ENCODE measurements around the gene WDR83.
"Not testable (repeated sequence)": the region's sequence is repeated elsewhere in the genome, so short reads cannot be mapped to it uniquely, and the experiment has no call there.

The WDR83 gene, protein sequence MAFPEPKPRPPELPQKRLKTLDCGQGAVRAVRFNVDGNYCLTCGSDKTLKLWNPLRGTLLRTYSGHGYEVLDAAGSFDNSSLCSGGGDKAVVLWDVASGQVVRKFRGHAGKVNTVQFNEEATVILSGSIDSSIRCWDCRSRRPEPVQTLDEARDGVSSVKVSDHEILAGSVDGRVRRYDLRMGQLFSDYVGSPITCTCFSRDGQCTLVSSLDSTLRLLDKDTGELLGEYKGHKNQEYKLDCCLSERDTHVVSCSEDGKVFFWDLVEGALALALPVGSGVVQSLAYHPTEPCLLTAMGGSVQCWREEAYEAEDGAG

GRCh38 chr19:12666265-12667048, at the start of gene WDR83, which contains the start of gene MAN2B1:
TSS of gene WDR83 (plus strand) at chr19:12666807. CDS start at chr19:12669791, 2,984 bp downstream.
TSS of gene MAN2B1 (minus strand) at chr19:12666742. CDS start at chr19:12666701, 41 bp downstream.
- peak; percentile 55 to 80 (median 69) for DNase-seq (ENCODE audit: low read depth in 2 of 3, low spot score in 1 of 3)

- no peak for DNase-seq (ENCODE audit: low read depth in 2 of 3, low spot score in 1 of 3)
These were observed 49.0 kb upstream of the WDR83 start for GRCh38 chr19:12617646-12618045.

DNA sequence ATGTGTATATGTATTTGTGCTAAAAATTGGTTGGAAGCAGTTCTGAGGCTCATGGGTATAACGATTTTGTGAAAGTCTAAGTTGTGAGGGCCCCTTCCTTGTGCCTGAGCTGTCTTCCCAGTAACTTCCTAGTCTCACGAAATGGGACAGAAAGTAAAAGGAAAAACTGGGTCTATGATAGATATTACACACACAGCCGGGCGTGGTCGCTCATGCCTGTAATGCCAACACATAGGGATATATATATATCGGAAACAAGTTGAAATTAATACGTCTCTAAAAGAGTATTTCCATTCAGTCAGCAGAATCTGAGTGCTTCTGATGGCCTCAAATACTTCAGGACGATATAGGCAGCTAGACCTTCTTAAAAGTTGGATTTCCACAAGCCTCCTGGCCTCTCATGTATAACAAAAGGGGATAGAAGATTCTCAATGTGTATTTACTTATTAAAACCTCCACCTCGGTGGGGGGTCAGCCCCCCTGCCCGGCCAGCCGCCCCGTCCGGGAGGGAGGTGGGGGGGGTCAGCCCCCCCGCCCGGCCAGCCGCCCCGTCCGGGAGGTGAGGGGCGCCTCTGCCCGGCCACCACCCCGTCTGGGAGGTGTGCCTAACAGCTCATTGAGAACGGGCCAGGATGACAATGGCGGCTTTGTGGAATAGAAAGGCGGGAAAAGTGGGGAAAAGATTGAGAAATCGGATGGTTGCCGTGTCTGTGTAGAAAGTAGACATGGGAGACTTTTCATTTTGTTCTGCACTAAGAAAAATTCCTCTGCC, 45.2 kb upstream of the WDR83 start:
- not testable (repeated sequence) for DNase-seq (ENCODE audit: low read depth in 2 of 3, low spot score in 1 of 3)

DNA sequence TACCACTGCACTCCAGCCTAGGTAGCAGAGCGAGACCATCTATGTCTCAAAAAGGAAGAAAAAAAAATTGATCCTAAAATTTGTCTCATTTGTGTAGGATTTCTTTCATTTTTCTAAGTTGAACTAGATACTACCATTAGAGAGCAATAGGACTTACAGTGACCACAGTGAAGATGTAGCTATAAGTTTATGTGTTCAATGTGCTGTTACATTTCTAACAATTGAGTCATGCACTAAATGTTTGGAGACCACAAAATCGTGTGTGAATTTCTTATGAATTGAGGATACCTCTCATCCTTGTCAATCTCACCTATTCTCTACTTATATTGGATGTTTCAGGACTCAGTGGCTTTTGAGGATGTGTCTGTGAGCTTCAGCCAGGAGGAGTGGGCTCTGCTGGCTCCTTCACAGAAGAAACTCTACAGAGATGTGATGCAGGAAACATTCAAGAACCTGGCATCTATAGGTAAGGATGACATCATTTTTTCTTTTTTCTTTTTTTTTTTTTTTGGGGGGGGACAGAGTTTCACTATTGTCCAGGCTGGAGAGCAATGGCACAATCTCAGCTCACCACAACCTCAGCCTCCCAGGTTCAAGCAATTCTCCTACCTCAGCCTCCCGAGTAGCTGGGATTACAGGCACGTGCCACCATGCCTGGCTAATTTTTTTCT, 43.1 kb upstream of the WDR83 start:
- DNase-seq (ENCODE audit: low read depth in 2 of 3, low spot score in 1 of 3) = no peak

DNA sequence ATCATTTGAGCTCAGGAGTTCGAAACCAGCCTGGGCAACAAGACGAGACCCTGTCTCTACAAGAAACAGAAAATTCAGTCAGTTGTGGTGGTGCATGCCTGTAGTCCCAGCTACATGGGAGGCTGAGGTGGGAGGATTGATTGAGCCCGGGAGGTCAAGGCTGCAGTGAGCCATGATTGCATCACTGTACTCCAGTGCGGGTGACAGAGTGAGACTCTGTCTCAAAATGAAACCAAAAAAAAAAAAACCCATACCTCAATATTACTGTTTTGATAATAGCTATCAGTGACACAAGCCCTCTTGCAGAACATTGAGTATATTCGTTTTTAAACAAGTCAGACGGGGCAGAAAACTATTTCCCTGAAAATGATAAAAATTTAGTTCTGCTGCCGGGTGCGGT, 39.6 kb upstream of the WDR83 start:
- DNase-seq (ENCODE audit: low read depth in 2 of 3, low spot score in 1 of 3) = no peak

DNA sequence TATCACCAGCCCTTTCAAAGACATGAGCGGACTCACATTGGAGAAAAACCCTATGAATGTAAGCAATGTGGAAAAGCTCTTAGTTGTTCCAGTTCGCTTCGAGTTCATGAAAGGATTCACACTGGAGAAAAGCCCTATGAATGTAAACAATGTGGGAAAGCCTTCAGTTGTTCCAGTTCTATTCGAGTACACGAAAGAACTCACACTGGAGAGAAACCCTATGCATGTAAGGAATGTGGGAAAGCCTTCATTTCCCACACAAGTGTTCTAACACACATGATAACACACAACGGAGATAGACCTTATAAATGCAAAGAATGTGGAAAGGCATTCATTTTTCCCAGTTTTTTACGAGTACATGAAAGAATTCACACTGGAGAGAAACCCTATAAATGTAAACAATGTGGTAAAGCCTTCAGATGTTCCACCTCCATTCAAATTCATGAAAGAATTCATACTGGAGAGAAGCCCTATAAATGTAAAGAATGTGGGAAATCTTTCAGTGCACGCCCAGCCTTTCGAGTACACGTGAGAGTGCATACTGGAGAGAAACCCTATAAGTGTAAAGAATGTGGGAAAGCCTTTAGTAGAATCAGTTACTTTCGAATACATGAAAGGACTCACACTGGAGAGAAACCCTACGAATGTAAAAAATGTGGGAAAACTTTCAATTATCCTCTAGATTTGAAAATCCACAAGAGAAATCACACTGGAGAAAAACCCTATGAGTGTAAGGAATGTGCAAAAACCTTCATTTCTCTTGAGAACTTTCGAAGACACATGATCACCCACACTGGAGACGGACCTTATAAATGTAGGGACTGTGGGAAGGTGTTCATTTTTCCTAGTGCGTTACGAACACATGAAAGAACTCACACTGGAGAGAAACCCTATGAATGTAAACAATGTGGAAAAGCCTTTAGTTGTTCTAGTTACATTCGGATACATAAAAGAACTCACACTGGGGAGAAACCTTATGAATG, 38.3 kb upstream of the WDR83 start:
- no peak for DNase-seq (ENCODE audit: low read depth in 2 of 3, low spot score in 1 of 3)

DNA sequence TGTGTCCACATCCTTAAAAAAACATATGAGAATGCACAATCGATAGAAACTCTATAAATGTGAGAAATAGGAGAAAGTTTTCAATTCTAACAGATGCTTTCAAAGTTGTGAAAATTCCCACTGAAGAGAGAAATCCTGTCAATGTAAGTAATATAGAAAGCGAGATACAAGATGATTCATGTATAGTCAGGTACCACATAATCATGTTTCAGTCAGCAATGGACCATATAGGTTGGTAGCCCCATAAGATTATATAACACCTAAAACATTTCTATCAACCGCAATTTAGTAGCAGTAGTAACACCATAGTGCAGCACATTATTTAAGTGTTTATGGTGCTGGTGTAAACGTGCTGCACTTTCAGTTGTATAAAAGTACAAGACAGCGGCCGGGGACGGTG, 37.4 kb upstream of the WDR83 start:
- no peak for DNase-seq (ENCODE audit: low read depth in 2 of 3, low spot score in 1 of 3)

- no peak for DNase-seq (ENCODE audit: low read depth in 2 of 3, low spot score in 1 of 3)
These were observed 30.0 kb upstream of the WDR83 start for GRCh38 chr19:12636631-12637030.

DNA sequence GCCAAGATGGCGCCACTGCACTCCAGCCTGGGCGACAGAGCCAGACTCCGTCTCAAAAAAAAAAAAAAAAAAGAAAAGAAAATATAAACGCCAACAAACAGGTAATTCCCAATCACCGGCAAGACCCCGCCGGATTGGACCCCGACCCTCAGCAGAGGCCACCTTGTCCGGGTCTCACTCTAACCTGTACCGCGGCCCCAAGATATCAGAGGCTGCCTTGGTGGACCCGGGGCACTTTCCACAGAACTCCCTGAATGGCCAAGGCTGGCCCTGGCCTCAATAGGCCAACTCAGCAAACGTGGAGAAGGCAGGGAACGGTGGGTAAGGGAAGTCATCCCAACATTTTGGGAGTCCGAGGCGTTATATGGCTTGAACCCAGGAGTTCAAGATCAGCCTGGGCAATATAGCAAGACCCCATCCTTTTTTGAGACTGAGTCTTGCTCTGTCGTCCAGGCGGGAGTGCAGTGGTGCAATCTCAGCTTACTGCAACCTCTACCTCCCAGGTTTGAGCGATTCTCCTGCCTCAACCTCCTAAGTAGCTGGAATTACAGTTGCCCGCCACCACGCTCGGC, 27.9 kb upstream of the WDR83 start:
- no peak for DNase-seq (ENCODE audit: low read depth in 2 of 3, low spot score in 1 of 3)

DNA sequence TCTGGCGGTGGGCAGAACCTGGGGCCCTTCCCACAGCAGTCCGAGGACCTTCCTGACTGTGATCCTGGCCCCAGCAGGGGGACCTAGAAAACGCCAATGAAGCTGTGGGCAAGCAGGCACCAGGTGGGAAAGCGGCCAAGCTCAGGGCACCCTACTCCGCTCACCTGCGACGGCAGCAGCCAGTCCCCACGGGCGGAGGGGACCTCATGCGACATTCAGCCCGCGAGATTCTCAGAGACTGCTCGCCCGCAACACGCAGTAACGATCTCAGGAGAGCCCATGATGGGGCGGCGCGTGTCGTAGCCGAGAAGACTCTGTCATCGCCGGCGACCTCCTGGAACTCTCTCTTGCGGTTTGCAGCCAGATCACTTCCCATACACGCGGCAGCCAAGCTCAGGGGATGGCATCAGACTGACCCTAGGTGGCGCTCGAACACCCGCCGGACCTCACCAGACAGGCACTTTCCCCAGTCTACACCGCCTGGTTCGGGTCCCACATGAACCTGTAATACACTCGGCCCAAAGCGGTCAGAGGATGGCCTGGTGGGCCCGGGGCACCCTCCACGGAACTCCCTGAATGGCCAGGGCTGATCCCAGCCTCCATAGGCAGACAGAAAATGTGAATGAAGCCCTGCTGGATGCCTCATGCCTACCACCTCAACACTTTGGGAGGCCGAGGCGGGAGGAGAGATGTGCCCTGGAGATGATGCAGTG, 26.6 kb upstream of the WDR83 start:
- peak; percentile 85 to 89 (median 86) for DNase-seq (ENCODE audit: low read depth in 2 of 3, low spot score in 1 of 3)

GRCh38 chr19:12641456-12641855, 25.2 kb upstream of the WDR83 start:
- DNase-seq (ENCODE audit: low read depth in 2 of 3, low spot score in 1 of 3) = no peak

DNA sequence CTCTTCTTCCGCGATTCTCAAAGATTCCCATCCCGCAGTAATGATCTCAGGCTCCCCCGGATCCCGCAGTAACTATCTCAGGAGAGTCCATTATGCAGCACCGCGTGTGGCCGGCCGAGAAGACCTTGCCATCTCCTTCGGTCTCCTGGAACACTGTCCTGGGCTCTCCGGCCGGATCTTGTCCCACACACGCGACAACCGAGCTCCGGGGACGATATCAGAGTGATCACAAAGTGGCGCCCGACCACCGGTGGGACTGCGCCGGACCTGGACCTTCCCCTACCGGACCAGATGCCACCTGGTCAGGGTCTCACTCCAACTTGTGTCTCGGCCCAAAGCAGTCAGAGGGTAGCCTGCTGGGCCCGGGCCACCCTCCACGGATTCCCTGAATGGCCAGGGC, 24.1 kb upstream of the WDR83 start:
- DNase-seq (ENCODE audit: low read depth in 2 of 3, low spot score in 1 of 3) = no peak

DNA sequence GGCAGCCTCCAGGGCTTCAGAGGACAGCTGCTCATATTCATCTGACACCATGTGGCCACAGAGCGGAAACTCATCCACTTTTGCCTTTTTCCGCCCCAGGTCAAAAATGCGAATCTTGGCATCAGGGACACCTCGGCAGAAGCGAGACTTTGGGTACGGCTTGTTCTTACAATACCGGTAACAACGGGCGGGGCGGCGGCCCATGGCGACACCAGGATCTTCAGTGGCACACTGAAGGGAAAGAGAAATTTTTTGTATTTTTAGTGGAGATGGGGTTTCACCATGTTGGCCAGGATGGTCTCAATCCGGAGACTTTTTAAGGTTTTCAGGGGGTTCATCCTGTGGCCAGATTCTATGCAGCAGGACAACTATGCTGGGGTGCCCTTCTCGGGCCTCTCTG, 22.9 kb upstream of the WDR83 start:
- not testable (repeated sequence) for DNase-seq (ENCODE audit: low read depth in 2 of 3, low spot score in 1 of 3)

DNA sequence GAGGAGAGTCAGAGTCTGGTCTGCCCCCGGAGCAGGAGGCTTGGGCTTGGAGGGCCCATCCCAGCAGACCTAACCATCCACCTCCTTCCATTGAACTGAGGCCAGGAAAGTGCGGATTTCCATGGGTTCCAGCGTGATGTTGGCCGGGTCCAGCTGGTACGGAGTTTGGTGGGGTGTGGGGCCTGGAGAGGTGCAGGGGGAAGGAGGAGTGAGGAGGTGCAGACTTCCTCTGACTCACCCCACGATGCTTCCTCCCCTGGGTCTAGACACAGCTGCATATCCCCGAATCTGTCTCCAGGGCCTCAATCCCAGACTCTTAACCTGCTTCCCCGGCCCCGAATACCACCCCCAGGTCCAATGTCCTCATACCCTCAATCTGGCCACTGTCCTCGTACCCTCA, 20.1 kb upstream of the WDR83 start:
- no peak for DNase-seq (ENCODE audit: low read depth in 2 of 3, low spot score in 1 of 3)

DNA sequence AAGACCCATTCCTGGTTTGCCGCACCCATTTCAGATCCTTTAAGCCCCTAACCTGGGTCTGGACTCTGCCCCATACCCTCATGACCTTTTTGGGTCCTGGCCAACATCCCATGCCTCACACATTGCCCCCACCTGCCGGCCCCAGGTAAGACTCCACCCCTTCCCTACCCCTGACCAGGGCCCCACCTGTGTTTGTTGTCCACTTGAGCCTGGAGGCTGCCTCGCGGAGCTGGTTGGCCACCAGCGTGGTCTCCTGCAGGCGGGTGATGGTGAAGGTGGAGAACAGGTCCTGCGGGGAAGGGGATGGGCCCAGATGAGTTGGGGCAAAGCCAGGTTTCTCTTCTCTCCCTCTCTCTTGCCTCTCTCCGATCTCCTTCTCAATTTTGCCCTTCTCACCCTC, 19.6 kb upstream of the WDR83 start:
- no peak for DNase-seq (ENCODE audit: low read depth in 2 of 3, low spot score in 1 of 3)

GRCh38 chr19:12647490-12648071, 19.0 kb upstream of the WDR83 start:
- peak in 2 of 3 donors; percentile 25 to 37 for DNase-seq (ENCODE audit: low read depth in 2 of 3, low spot score in 1 of 3)

GRCh38 chr19:12648088-12648487, 18.5 kb upstream of the WDR83 start:
- DNase-seq (ENCODE audit: low read depth in 2 of 3, low spot score in 1 of 3) = no peak

GRCh38 chr19:12649941-12650340, 16.7 kb upstream of the WDR83 start:
- DNase-seq (ENCODE audit: low read depth in 2 of 3, low spot score in 1 of 3) = no peak

- DNase-seq (ENCODE audit: low read depth in 2 of 3, low spot score in 1 of 3) = no peak
These were observed 14.4 kb upstream of the WDR83 start for GRCh38 chr19:12652219-12652618.

Data from stimulated activated CD4-positive, alpha-beta T cell treated with anti-CD3 and anti-CD28 coated beads, Interleukin-12 subunit alpha, Interleukin-12 subunit beta, amount 100 ng/mL, for 48 hours (primary cell).